ENCODE measurements around the gene GAS2L2.
"Not testable (repeated sequence)": the region's sequence is repeated elsewhere in the genome, so short reads cannot be mapped to it uniquely, and the experiment has no call there.

The GAS2L2 gene

DNA sequence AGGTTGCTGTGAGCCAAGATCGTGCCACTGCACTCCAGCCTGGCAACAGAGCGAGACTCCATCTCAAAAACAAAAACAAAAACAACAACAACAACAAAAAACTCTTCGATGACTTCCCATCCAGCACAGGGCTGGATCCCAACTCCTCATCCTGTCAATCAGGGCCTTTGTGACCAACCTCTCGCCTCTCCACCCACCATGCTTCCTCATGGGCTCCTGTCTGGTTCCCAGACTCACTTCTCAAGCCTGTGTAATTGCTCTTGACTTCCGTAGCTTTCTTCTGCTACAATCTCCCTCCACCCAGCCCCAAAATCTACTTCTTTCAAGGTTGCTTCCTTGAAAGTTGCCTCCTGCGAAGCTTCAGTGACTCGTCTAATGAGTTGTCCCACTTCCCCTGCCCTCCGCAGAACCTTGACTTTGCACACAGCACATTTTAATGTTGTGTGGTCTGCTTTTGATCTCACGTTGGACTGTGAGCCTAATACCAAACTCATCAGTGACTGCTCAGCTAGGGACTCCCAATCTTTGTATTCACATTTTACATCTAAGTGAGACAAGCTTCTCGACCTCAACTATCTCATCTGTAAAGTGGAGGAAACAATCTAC is 22.5 kb downstream of the GAS2L2 start:
- in situ Hi-C loops (cut with MboI; ENCODE audit: low sequenced_read_pairs), result no loop called here

DNA sequence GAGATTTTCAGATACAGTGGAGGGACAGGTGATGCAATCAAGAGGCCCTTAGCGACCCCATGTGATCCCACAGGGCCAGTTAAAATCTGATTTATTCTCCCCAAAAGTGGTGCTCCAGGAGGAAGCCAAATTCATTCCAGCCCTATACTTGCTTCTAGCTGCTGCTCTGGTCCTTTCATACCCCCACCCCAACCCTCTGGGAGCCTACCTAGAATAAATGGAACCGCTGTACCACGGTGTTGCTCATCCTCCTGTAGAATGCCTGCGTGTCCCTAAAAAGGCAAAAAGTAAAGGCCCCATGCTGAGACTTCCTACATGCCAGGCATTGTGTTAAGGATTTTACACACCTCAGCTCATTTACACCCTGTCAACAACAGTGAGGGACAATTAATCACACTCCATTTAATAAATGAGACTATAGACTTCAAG is 23.6 kb downstream of the GAS2L2 start:
- in situ Hi-C loops (cut with MboI; ENCODE audit: low sequenced_read_pairs), result no loop called here

DNA sequence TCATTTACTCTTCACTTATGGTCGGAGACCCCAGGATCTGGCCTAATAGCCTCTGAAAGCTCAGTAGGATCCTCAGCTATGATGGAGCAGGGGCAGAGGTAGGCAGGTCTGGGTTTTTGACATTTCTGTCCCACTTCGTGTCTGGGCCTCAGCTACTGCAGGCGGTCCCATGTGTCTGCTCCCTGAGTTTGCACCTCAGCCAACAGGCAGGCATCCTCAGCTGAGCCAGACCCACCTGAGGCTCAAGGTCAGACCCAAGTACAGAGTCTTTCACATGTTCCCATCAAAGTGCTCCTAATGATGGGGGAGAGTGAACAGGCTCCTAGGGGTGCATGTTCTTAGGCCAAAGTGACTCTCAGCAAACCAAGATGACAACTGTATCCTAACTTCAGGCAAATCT is 24.5 kb downstream of the GAS2L2 start:
- in situ Hi-C loops (cut with MboI; ENCODE audit: low sequenced_read_pairs), result no loop called here

DNA sequence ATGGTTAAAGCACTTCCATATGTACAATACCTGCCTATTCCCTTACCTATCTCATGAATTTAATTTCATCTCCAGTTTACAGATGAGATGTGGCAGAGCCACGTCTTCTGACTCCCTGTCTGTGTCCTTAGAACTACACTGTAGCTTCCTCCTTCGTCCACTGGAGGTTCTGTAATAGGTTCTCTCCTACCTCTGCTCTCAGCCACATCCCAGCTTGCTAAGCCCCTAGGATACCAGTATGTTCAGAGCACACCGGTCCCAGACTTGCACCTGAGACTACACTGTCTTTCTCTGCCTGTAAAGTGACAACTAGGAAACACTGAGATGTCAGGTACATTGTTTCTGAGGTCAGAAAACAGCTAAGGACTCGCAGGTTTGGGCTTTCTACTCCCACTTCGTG is 25.4 kb downstream of the GAS2L2 start:
- in situ Hi-C loops (cut with MboI; ENCODE audit: low sequenced_read_pairs), result no loop called here

DNA sequence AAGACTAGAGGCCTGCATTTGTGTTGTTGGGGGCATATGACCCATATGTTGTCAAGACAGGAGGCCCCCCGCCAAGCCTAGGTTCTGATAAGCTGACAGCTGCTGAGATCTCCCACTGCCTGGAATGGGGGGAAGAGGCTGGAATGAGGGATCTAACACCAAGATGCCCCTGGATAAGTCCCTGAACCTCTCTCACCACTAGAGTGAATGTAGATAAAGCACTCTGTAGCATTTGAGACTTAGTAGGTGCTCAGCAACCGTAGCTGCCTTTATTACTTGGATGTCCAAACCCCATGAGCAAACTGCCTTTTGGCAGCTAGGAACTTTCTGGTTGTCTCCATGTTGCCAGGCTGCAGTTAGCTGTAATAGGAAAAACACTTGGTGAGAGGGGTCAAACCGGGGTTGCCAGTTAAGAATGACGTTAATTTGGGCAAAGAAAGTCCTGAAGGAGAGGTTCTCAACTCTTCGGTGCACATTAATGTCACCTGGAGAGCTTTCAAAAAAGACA is 26.0 kb downstream of the GAS2L2 start:
- in situ Hi-C loops (cut with MboI; ENCODE audit: low sequenced_read_pairs), result no loop called here

DNA sequence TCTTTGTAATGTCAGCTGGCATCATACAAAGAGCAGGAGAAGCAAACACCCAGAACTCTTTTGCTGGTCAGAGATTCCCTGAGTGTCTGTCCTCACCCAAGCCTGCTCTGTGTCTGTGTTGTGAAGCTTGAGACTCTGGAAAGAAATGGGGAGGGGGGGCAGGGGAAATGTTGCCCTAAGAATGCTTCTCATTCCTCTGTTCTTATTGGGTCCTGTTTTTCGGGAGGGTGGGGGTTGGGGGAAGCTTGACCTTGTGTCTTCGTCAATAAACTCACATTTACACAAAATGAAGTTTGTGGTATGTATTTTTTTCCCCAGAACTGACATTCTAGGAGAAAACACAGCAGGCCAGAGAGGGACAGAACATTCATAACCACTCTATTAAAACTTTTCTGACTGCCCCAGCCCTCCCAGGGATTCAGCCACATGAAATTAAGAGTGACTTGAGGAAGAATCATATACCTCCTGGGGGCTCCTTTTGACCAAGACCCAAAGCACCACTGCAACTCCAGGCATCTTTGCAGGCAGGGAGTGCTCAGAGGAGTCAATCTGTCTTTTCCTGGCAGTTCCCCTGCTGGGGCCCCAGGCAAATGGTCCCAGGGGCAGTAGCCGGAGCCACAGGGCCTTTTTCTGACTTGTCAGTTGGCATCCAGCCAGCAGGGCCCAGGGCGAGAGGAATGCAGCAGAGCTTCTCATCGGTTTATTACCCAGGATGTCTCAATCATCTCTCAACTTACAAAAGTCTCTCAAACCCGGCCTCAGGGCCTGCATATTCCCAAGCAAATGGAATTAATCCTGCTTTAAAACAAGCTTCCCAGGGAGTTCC is 26.7 kb downstream of the GAS2L2 start:
- in situ Hi-C loops (cut with MboI; ENCODE audit: low sequenced_read_pairs), result no loop called here

DNA sequence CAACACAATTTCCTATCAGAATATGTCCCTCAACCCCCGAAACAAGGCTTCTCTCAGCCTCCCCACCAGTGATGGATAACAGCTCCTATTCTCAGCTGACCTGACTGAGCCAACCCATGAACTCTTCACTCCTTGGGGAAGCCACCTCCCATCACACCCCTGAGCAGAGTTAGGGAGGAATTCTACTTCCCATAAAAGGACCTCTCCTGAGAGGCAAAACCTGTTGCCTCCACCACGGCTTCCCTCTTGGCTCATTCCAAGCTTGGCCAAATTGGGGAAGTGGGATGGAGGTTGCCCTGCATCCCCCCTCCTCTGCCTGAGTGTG is 27.3 kb downstream of the GAS2L2 start:
- in situ Hi-C loops (cut with MboI; ENCODE audit: low sequenced_read_pairs), result no loop called here

DNA sequence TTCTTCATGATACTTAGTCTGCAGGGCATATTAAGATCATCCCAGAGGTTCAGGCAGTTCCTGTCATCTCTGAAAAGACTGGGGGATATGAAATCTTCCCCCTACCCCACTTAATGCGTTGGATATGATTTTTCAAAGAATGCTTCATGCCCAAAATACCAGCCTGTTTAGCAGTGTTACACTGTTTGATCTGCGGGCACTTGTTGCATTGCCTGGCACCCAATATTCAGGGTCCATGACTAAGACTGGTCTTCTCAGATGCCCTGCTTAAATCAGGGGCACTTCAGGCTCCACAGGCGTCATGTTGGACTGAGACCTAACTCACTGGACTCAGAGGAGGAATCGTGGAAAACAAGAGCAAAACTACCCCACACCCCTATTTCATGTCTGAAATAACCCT is 28.0 kb downstream of the GAS2L2 start:
- in situ Hi-C loops (cut with MboI; ENCODE audit: low sequenced_read_pairs), result no loop called here

DNA sequence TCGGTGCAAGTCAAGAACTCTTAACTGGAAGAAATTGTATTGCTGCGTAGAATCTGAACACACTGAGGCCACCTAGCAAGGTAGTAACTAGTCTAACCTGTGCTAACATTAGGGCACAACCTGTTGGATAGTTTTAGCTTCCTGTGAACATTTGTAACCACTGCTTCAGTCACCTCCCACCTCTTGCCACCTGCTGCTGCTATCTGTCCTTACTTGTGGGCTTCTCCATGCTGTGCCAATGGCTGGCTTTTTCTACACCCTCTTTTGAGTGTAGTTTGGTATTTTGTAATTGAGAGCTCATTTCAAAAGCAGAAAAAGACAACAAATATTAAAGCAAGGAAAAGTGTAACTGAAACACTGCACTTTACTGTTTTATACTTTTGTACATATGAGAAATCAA is 29.3 kb downstream of the GAS2L2 start:
- in situ Hi-C loops (cut with MboI; ENCODE audit: low sequenced_read_pairs), result no loop called here

DNA sequence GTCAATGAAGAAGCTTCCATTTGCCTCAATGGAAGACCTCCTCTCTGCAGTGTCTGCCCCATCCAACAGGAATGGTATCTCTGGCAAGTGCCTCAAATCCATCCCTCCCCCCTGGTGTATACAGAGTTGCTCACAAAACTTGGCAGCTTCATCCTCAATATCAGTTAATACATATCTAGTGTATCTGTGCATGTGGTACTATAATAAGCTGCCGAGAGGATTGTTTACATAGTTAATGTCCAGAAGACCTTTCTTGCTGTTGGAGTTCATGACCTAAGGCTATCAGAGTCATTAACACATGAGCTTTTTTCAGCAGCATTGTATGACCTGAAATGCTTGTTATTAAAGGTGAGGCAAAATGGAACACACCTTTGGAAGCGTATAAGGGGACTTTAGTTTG is 35.6 kb downstream of the GAS2L2 start:
- in situ Hi-C loops (cut with MboI; ENCODE audit: low sequenced_read_pairs), result no loop called here

DNA sequence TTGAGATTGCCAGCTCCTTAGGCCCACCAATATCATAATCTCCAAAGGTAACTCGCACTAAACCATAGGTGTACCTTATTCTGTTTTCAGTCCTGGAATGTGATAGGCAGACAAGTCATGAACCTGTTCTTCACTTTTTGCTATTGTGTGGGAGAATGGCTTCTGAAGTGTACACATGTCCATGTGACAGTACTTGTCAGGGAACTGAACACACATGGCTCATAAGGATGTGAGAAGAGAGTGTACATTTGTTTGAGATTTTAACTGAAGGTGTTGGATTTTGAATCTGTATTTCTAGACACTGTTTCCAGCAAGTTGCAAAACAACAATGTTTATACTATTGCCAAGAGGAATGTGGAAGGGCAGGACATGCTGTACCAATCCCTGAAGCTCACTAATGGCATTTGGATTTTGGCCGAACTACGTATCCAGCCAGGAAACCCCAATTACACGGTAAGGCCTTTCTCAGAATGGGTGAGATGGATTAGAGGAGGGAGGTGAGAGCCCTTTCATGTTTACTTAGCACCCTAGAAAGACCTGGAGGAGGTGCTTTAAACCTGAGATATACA is 36.1 kb downstream of the GAS2L2 start:
- in situ Hi-C loops (cut with MboI; ENCODE audit: low sequenced_read_pairs), result no loop called here

DNA sequence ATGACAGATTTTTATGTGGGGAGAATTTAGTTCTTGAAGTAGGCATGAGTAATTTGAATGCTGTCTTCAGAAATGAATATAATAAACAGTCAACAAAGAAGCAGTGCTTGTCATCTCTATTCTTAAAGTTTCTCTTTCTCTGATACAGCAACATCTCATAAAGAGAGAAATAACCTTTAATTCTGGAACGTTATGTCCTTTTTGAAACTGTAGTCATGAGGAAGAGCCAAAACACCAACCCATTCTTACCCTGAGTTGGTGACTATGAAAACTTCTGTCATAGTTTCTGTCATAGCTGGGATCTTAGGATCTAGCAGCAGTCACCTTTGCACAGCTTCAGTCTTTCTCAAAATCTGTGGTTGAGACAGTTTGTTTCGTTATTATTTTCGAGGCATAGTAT is 36.9 kb downstream of the GAS2L2 start:
- in situ Hi-C loops (cut with MboI; ENCODE audit: low sequenced_read_pairs), result no loop called here

DNA sequence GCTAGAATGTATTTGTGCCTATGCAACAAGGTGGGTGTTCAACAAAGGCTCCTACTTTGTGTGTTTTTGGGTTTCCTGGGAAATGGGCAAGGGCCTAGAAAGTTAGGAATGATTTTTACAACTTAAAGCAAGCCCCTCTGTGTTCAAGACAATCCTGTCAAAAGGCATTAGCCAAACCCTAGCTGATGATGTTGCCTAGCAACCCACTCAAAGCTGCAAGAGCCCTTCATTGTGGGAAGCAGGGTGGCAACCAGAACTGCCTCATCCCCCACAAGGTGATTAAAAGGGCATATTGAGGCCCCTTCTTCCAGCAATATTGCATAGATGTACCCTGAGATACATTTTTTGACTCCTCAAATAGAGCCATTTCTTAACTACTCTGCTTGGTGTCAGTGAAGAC is 37.6 kb downstream of the GAS2L2 start:
- in situ Hi-C loops (cut with MboI; ENCODE audit: low sequenced_read_pairs), result no loop called here

DNA sequence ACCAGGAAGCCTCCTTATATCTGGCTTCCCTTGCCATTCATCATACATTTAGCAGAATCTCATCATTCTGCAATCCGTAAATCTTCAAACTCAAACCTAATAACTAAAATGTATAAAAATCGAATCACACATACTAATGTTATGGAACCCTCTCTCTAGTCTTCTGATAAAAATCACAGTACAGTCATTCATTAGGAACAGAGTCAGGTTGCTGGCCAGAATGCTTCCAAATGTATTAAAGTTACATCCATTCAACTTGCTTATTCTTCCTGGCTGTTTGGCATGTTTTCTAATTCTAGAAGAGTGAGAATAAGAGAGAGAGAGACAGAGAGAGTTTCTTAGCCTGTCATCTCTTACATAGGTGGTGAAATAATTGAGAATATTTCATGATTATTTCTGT is 38.1 kb downstream of the GAS2L2 start:
- in situ Hi-C loops (cut with MboI; ENCODE audit: low sequenced_read_pairs), result no loop called here

DNA sequence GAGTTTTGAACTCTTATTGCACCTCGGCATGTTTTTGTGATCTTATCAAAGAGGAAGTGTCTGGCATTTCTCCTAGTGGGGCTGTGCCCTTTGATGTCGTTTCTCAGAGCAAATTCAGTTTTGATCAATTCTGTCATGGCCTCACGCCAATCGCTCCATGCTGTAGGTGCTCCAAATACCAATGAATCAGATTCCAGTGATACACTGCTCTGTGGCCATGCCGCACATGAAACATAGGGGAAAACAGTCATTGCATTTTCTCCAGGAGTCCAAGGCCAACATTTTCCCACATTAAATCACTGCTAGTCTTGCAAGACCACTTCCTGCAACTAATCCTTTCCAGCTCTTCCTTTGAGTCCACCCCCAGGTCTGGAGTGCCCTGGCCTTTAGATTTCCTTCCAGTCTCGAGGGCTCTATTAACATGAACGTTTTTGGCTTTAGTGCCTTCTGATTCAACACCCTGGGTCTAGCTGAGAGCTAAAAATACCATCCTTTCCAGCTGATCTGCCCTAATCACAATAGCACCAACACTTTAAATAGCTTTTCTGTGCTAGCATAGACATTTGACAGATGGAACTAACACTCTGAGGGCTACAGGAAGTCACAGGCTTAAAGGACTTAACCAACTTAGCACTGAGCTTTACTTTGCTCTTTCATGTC is 39.8 kb downstream of the GAS2L2 start:
- in situ Hi-C loops (cut with MboI; ENCODE audit: low sequenced_read_pairs), result no loop called here

DNA sequence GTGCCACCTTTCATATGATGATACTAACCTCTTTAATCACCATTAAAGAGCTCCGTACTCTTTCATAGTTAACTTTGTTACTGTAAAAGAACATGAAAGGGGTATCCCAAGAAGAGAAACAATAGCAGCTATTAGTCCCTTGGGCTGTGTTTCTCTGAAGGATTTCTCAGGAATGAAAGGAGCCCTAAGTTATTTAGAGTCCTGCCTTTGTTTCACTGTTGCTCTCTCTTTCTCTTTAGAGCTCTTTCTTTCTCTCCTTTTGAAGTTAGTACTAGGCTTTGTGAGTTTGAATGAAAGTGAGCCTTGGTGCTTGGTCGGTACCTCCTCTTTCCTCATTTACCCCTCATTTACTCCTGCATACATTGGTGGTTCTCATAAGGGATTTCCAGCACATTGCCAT is 42.1 kb downstream of the GAS2L2 start:
- in situ Hi-C loops (cut with MboI; ENCODE audit: low sequenced_read_pairs), result no loop called here

DNA sequence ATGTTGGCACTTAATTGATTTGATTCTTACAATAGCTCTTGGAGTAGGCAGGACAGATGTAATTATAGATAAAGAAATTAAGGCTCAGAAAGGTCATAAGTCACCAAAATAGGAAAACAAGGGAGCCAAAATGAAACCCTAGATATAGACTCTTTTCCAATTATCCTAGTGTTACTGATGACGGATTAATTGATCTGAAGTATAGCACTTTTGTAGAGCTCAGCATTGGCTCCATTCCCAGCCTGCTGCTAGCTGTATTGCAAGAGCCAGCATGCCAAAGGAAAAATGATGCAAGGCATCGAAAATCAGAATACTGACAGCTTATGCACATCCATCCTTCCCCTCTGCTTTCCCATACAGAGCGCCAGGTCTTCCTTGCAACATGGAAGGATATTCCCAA is 43.2 kb downstream of the GAS2L2 start:
- in situ Hi-C loops (cut with MboI; ENCODE audit: low sequenced_read_pairs), result no loop called here

DNA sequence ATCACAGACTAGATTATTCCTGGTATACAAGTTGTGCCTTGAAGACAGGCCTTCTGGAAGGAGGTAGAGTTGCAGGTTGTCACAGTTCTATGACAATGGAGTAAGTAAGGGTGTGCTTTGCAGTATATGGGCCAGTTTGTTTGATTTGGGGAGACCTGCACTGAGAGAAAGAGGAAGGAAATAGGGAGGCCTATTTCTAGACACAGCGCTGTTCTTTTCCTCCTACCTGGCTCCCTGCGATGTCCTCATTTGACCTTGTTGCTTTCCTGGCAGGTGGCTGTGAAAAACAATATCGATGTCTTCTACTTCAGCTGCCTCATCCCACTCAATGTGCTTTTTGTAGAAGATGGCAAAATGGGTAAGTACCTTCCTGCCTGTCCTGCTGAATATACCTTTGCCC is 44.1 kb downstream of the GAS2L2 start:
- in situ Hi-C loops (cut with MboI; ENCODE audit: low sequenced_read_pairs), result no loop called here

DNA sequence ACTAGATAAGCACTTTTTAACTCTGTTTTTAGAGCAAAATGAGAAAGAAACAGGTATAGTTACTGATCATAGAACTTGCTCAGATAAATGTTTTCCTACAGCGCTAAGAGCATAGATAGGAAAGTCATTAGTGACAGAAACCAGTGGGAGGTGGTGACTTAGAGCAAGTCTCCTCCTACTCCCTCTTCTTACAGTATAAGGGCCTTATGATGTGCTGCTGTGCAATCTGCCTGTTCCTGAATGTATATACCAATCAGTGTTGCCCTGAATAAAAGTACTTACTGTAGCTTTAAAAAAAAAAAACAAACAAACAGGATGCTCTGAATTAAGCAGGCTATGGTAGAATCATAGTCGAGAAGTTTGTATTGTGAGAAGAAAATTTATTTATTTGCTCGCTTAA is 44.9 kb downstream of the GAS2L2 start:
- in situ Hi-C loops (cut with MboI; ENCODE audit: low sequenced_read_pairs), result no loop called here

DNA sequence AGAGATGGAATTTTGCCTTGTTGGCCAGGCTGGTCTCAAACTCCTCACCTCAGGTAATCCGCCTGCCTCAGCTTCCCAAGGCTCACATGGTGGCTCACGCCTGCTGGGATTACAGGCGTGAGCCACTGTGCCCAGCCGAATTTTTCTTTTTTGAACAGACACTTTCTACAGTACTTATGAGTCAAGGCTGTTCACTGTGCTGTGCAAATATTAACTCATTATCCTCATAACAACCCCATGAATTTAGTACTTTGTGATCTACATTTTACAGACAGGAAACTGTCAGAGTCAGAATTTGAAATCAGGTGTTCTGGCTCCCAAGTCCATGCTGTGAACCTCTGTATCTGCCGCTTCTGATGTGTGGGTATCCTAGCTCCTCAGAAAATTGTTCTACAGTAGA is 47.3 kb downstream of the GAS2L2 start:
- in situ Hi-C loops (cut with MboI; ENCODE audit: low sequenced_read_pairs), result no loop called here

DNA sequence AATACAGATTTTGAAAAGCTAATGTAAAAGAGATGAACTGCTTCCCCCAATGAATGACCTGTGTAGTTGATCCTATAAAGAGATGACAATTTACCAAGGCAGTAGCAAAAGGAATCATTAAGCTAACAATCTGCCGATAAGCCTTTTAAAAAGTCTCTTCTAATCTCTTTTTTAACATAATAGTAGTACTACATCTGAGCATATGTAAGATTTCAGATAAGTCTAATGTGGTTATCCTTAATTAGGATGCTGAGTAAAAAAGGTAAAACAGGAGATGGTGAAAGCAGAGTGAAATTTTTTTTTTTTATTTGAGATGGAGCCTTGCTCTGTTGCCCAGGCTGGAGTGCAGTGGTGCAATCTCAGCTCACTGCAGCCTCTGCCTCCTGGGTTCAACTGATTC is 47.8 kb downstream of the GAS2L2 start:
- in situ Hi-C loops (cut with MboI; ENCODE audit: low sequenced_read_pairs), result no loop called here

DNA sequence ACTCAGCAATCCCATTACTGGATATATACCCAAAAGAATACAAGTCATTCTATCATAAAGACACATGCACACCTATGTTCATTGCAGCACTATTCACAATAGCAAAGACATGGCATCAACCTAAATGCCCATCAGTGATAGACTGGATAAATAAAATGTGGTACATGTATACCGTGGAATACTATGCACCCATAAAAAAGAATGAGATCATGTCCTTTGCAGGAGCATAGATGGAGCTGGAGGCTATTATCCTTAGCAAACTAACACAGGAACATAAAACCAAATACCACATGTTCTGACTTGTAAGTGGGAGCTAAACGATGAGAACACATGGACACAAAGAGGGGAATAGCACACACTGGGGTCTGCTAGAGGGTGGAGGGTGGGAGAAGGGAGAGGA is 49.7 kb downstream of the GAS2L2 start:
- in situ Hi-C loops (cut with MboI; ENCODE audit: low sequenced_read_pairs), result not testable (repeated sequence)
